HG02571 (cell line): ENCODE data around the gene RIPOR3.
"Not testable (repeated sequence)": the region's sequence is repeated elsewhere in the genome, so short reads cannot be mapped to it uniquely, and the experiment has no call there.

Experiments
- ATAC-seq: cut with Tn5 transposase; IDR thresholded peaks from one replicate; pipeline ENCODE4 v1.9.1; 2021; ENCODE audit warnings: mild to moderate bottlenecking, moderate library complexity; ENCODE audit not compliant: unreplicated experiment

Gene RIPOR3

GRCh38 chr20:50704514-50704913 lies 13.2 kb upstream of the RIPOR3 start:
- ATAC-seq = no peak

GRCh38 chr20:50703651-50704438 lies 12.5 kb upstream of the RIPOR3 start:
- ATAC-seq = not testable (repeated sequence)

DNA sequence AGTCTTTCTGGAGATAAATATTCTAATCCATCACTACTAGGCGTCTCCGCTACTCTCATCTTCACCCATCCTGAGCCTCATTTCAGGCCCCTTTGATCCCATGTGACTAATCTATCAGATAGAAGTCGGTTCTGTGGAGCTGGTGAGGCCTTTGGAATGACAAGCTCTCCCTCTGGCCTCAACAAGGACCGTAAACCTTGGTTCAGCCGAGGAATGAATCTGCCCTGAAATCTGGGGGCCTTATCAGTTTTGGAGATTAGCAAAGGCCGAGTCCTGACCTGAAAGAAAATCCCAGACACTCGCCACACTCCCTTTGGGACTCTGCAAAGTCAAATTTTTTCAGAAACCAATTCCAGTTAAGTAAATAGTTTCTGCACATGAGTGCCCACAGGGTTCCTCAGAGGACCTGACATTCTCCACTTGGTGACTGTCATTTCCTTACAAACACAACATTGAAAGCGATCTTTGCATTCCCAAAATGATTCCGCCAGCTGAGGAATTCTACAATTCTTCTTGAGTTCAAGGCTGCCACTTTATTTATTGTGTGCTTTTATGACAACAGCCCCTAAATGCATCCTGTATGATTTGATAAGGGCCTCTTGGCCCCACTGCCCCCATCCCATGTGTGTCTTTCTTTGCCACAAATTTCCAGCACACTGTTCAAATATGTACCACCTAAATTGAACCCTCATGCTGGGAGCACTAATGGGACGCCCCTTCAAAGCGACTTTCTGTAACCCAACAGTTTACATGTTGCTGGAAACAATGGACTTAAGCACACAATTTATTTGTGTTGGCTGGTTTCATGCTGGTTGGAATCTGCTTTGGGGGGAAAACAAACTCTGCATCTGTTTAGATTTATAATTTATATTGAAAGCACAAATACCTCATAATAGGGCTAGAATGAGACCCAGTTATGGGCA lies 10.0 kb upstream of the RIPOR3 start:
- ATAC-seq = no peak

GRCh38 chr20:50699688-50700087 lies 8.3 kb upstream of the RIPOR3 start:
- no peak for ATAC-seq

- ATAC-seq = not testable (repeated sequence)
Measured at GRCh38 chr20:50698255-50698654, 6.9 kb upstream of the RIPOR3 start.

GRCh38 chr20:50695135-50695872 lies 4.0 kb upstream of the RIPOR3 start:
- ATAC-seq = no peak

GRCh38 chr20:50694379-50695134 lies 3.2 kb upstream of the RIPOR3 start:
- no peak for ATAC-seq

DNA sequence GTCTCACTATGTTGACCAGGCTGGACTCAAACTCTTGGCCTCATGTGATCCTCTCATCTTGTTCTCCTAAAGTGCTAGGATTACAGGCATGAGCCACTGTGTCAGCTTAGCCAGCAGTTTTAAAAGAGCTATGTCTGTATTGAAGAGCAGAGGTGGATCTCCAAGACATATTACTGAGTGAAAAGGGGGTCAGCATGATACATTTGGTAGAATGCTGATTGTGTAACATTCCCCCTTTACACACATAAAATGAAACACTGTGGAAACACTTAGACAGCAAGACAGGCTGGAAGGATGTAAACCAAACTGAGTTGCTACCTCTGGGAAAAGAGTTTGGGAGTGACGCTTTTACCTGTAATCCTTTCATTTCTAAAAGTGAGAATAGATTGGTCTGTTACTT lies 1.7 kb upstream of the RIPOR3 start:
- ATAC-seq = no peak

DNA sequence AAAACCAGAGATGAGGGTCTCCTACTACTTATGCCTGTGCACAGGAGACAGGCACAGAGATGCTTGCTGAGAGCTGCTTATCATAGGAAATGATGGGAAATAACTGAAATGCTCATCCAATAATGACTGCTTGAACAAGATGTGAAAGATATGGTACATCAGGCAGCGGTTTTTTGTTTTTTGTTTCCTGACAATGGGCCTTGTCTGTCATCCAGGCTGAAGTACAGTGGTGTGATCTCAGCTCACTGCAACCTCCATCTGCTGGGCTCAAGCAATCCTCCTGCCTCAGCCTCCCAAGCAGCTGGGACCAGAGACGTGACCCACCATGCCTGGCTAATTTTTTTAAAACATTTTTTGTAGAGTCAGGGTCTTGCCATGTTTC lies 1.2 kb upstream of the RIPOR3 start:
- no peak for ATAC-seq

DNA sequence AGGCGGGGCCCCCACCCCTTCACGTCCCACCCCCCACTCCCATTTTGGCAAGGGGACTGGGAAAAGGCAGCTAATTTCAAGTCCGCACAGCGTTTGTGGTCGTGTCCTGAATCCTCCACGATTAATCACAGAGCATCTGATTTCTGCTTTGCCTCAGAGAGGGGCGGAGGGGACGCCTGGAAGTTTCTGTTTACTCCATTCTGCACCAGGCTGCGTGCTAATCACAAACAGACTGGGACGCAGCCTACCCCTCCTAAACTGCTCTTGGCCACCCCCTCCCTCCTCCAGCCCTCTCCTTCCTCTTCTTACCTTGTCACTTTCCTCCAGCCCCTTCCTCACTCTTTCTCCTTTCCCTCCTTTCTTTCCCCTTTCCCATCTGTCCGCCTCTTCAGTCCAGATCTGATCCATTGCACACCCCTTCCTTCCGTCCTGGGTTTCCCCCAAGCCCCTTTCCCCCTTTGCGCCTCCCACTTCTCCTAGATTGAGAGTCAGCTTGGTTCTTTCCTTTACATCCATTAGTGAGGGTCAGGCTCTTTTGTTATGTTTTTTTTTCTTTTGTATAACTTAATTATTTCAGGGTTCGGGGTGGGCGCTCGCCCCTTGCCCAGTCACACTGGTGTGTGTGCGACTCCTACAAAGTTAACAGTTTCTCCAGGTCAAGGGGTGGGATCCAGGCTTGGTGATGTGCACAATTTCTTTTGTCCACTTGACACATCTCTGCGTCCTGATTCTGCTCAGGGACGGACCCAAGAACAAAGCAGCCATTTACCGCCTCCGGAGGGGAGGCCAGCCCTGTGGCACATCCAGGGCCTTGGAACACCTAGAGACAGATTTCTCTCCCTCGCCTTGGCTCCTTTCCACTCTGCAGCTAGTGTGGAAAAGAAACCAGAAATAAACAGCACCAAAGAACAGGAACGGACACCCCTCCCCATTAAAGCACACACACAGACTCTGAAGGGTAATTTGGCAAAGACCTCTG lies 520 bp upstream of the RIPOR3 start:
- ATAC-seq = no peak

GRCh38 chr20:50689864-50690649 lies 1.3 kb downstream of the RIPOR3 start:
- ATAC-seq = no peak

GRCh38 chr20:50688256-50688975 lies 2.9 kb downstream of the RIPOR3 start:
- no peak for ATAC-seq

DNA sequence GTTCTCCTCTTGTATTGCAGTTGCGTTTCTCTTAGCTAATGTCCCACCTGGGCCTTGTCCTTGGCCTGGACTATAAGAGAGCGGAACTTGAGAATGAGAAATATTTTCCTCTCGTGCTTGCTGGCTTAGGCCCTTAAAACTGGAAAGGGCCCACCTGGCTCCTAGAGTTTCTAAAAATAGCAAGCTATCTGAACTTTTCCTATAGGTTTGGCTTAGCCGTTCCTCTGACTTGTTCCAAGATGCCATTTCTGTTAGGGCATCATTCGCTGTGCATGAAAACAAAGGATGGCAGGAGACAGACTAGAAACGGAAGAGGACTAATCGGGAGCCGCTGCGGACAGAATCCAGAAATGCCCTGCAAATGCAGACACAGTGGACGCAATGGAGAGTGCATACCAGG lies 4.5 kb downstream of the RIPOR3 start:
- no peak for ATAC-seq

DNA sequence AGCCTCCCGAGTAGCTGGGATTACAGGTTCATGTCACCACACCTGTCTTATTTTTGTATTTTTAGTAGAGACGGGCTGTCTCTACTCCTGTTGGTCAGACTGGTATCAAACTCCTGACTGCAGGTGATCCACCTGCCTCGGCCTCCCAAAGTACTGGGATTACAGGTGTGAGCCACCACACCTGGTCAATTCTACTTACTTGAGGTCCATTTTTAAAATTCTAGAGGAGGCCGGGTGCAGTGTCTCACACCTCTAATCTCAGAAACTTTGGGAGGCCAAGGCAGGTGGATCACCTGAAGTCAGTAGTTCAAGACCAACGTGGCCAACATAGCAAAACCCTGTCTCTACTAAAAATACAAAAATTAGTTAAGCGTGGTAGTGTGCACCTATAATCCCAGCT lies 7.8 kb downstream of the RIPOR3 start:
- no peak for ATAC-seq

DNA sequence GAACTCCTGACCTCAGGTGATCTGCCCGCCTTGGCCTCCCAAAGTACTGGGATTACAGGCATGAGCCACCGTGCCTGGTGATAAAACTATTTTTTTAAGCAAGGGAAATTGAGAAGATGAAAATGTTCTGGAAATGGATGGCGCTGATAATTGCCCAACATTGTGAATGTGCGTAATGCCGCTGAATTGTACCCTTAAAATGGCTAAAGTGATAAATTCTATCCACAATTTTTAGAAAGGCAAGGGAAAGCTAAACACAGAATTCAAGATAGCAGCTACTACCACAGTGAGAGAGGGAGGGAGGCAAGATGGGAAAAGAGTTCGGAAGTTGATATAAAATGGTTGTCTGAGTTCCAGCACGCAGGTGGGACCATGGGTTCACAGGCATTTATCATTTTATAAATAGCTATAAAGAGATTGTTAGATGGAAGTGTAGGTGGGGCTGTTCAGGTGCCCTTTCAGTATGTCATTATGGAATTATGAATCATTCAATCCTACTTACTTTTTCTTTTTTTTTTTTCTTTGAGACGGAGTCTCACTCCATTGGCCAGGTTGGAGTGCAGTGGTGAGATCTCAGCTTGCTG lies 8.3 kb downstream of the RIPOR3 start:
- ATAC-seq = no peak

DNA sequence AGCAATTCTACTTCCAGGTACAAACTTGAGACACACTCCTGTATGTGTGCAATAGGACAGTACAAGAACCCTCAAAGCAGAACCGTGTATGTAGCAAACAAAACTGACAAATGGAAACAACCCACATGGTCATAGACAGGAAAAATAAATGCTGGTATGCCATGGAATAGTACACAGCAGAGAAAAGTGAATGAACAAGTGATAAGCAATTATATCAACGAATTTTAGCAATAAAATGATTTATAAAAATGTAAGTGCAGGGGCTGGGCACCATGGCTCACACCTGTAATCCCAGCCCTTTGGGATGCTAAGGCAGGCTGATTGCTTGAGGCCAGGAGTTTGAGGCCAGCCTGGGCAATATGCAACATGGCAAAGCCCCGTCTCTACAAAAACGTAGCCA lies 9.3 kb downstream of the RIPOR3 start:
- ATAC-seq = no peak

DNA sequence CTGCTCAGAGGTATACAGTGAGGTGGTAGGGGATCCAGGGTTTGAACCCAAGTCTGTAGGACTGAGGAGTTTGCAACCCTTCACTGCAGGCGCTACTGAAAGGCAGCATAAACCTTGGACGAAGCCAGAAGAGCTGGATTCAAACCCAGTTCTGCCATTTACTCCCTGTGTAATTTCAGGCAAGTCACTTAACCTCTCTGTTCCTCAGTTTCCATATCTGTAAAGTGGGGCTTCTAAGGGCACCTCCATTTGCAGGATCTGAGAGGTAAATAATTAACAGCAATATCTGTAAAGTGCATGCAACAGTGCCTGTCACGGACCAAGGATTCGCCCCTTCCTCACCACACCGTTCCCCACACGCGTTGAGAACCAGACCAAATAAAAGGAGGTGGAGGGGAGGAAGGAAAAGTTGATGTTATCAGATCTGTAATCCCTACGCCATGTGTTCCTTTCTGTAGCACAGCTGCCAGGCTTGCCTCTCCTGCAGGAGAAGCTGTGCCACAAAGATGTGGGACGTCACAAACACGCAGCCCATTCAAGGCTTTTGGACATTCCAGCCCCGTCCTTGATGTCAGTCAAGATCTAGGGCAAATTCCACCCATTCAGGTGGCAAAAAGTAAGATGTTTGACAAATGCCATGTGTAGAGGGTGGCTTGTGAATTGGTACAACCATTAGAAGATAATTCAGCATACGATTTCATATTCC lies 9.8 kb downstream of the RIPOR3 start:
- no peak for ATAC-seq
